HEK293T (cell line): ENCODE data around the gene AKAP9.

ENCODE experiments used
- CTCF ChIA-PET: fragments of 350-600 bp; formaldehyde crosslinking; extraction: SDS; loops from one replicate; lab custom pipeline; 2021; ENCODE audit warnings: antibody characterized with exemption, inconsistent platforms; lab: Yijun Ruan, JAX
- POLR2A ChIA-PET: fragments of 350-600 bp; formaldehyde crosslinking; extraction: SDS; loops from one replicate; lab custom pipeline; 2020; ENCODE audit warnings: antibody characterized with exemption, inconsistent platforms; lab: Yijun Ruan, JAX
- DNase-seq: peaks from one replicate; pipeline ENCODE4 v3.0.0; 2012; ENCODE audit warnings: mixed read lengths; ENCODE audit errors: extremely low spot score
- ARNT ChIP-seq: fragments of 450-650 bp; IDR thresholded peaks from 2 replicates; pipeline ENCODE4 v1.6.1; 2017; ENCODE audit warnings: mild to moderate bottlenecking
- BHLHE40 ChIP-seq: fragments of 450-650 bp; IDR thresholded peaks from 2 replicates; pipeline ENCODE4 v1.6.1; 2016; ENCODE audit warnings: mild to moderate bottlenecking, moderate library complexity, borderline replicate concordance
- CTBP1 ChIP-seq: fragments of 450-650 bp; IDR thresholded peaks from 2 replicates; pipeline ENCODE4 v1.6.1; 2016; ENCODE audit warnings: borderline replicate concordance
- ELF4 ChIP-seq: fragments of 450-650 bp; IDR thresholded peaks from 2 replicates; pipeline ENCODE4 v1.6.1; 2017; ENCODE audit warnings: antibody characterized with exemption
- FOXA1 ChIP-seq: fragments of 450-650 bp; IDR thresholded peaks from 2 replicates; pipeline ENCODE4 v1.6.1; 2016; ENCODE audit warnings: mild to moderate bottlenecking
- FOXK2 ChIP-seq: fragments of 450-650 bp; IDR thresholded peaks from 2 replicates; pipeline ENCODE4 v1.6.1; 2016; ENCODE audit warnings: mild to moderate bottlenecking
- FOXM1 ChIP-seq: fragments of 450-650 bp; IDR thresholded peaks from 2 replicates; pipeline ENCODE4 v1.6.1; 2017; ENCODE audit warnings: mild to moderate bottlenecking, borderline replicate concordance
- HDGF ChIP-seq: fragments of 450-650 bp; IDR thresholded peaks from 2 replicates; pipeline ENCODE4 v1.6.1; 2017; ENCODE audit warnings: antibody characterized with exemption, borderline replicate concordance
- L3MBTL2 ChIP-seq: fragments of 450-650 bp; conservative IDR thresholded peaks from 2 replicates; pipeline ENCODE4 v1.6.1; 2016; ENCODE audit warnings: mild to moderate bottlenecking
- LEF1 ChIP-seq: fragments of 450-650 bp; IDR thresholded peaks from 2 replicates; pipeline ENCODE4 v1.6.1; 2017; ENCODE audit warnings: mild to moderate bottlenecking, borderline replicate concordance
- NFRKB ChIP-seq: fragments of 450-650 bp; IDR thresholded peaks from 2 replicates; pipeline ENCODE4 v1.6.1; 2016; ENCODE audit warnings: mild to moderate bottlenecking, moderate library complexity
- PKNOX1 ChIP-seq: fragments of 450-650 bp; IDR thresholded peaks from 2 replicates; pipeline ENCODE4 v1.6.1; 2016
- SP1 ChIP-seq: fragments of 450-650 bp; IDR thresholded peaks from 2 replicates; pipeline ENCODE4 v1.6.1; 2017
- SUZ12 ChIP-seq: fragments of 450-650 bp; IDR thresholded peaks from 2 replicates; pipeline ENCODE4 v1.6.1; 2016; ENCODE audit warnings: mild to moderate bottlenecking
- TARDBP ChIP-seq: fragments of 450-650 bp; IDR thresholded peaks from 2 replicates; pipeline ENCODE4 v1.6.1; 2016
- ZNF384 ChIP-seq: fragments of 450-650 bp; IDR thresholded peaks from 2 replicates; pipeline ENCODE4 v1.6.1; 2016

The AKAP9 gene

GRCh38 chr7:92149736-92150239, 209.1 kb downstream of the AKAP9 start:
- TF ChIP-seq FOXM1 (no peak), BHLHE40 (no peak), FOXK2 (no peak), L3MBTL2 (no peak), ARNT (no peak), LEF1 (no peak), SUZ12 (no peak), ELF4 (no peak)
- ChIA-PET CTCF (no interaction called here), POLR2A (no interaction called here)
- DNase-seq = no peak

DNA sequence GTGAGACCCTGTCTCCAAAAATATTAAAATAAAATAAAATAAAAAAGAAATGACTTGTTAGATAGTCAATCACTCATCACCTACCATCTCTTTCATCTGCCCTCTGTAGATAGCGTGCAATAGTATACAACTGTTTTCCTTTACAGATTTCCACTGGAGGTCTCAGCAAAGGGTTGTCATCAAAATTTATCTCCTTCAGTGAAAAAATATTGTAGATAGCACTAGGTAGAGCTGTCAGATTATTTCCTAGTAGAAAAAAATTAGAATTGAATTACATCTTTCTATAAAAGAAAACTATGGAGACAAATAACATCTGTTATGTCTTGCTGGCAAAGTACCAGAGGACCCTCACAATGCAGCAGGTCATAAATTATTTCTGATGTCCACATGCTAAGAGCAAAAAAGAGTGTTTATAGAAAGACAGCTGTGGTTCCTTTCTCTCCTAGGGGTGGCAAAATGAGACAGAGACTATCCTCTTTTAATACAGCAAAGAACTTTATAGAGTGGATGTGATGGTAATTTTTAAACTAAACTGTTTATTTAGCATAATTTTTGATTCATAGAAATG, 209.9 kb downstream of the AKAP9 start:
- TF ChIP-seq SP1 (no peak), HDGF (no peak), L3MBTL2 (no peak), FOXA1 (no peak), NFRKB (no peak)
- DNase-seq = no peak
- ChIA-PET CTCF (interaction anchor here (1.0 kb wide), 1 partner anchor 16 kb away, joined by 3 read pairs; the partner anchor contains the start of gene CYP51A1), POLR2A (no interaction called here)

GRCh38 chr7:92155108-92155739, 214.6 kb downstream of the AKAP9 start:
- DNase-seq = no peak
- CTCF ChIA-PET = no interaction called here
- POLR2A ChIA-PET = no interaction called here
- TF ChIP-seq SP1 (no peak), BHLHE40 (no peak), ELF4 (no peak), FOXM1 (no peak), NFRKB (no peak), FOXK2 (no peak), L3MBTL2 (no peak), ZNF384 (no peak), LEF1 (no peak), TARDBP (no peak), FOXA1 (no peak), ARNT (no peak), CTBP1 (no peak), SUZ12 (no peak), HDGF (no peak), PKNOX1 (no peak)

DNA sequence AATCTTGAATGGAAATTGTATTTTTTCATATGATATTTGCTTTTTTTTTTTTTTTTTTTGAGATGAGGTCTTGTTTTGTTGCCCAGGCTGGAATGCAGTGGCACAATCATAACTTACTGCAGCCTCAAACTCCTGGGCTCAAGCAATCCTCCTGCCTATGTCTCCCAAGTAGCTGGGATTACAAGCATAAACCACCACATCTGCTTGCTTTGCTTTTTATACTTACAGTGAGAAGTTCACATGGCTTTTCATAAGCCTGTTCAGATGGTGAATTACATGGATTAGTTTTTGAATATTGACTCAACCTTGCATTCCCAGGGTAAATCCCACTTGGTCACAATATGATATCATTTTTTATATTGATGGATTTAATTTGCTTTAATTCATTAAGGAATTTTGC, 216.3 kb downstream of the AKAP9 start:
- ChIA-PET POLR2A (no interaction called here), CTCF (no interaction called here)
- DNase-seq = no peak
- TF ChIP-seq L3MBTL2 (no peak), ARNT (no peak), TARDBP (no peak), FOXK2 (no peak), PKNOX1 (no peak), LEF1 (no peak), FOXA1 (no peak), CTBP1 (no peak), ZNF384 (no peak), NFRKB (no peak), BHLHE40 (no peak), SP1 (no peak)

- DNase-seq = no peak
- ChIA-PET POLR2A (no interaction called here), CTCF (interaction anchor here (0.7 kb wide), 1 partner anchor 20 kb away, joined by 3 read pairs; the partner anchor contains the start of gene LRRD1)
- TF ChIP-seq L3MBTL2 = no peak
- no peak for TF ChIP-seq HDGF
- no peak for TF ChIP-seq BHLHE40
- no peak for TF ChIP-seq LEF1
- no peak for TF ChIP-seq ELF4
- no peak for TF ChIP-seq FOXA1
- no peak for TF ChIP-seq PKNOX1
- no peak for TF ChIP-seq SUZ12
- no peak for TF ChIP-seq TARDBP
- no peak for TF ChIP-seq CTBP1
- TF ChIP-seq ZNF384 = no peak
- TF ChIP-seq ARNT = no peak
- TF ChIP-seq SP1 = no peak
Measured at GRCh38 chr7:92158660-92159575, 218.3 kb downstream of the AKAP9 start.
